GM18870 (cell line): ENCODE measurements around the gene EDN2.

ENCODE experiments used
- ATAC-seq: cut with Tn5 transposase; IDR thresholded peaks from one replicate; pipeline ENCODE4 v1.9.1; 2021; ENCODE audit warnings: moderate library complexity; ENCODE audit not compliant: unreplicated experiment

EDN2 gene

GRCh38 chr1:41499591-41499990 lies 15.1 kb upstream of the EDN2 start:
- ATAC-seq: no peak

GRCh38 chr1:41498804-41499203 lies 14.3 kb upstream of the EDN2 start:
- ATAC-seq: no peak

GRCh38 chr1:41498391-41498790 lies 13.9 kb upstream of the EDN2 start:
- ATAC-seq: no peak

DNA sequence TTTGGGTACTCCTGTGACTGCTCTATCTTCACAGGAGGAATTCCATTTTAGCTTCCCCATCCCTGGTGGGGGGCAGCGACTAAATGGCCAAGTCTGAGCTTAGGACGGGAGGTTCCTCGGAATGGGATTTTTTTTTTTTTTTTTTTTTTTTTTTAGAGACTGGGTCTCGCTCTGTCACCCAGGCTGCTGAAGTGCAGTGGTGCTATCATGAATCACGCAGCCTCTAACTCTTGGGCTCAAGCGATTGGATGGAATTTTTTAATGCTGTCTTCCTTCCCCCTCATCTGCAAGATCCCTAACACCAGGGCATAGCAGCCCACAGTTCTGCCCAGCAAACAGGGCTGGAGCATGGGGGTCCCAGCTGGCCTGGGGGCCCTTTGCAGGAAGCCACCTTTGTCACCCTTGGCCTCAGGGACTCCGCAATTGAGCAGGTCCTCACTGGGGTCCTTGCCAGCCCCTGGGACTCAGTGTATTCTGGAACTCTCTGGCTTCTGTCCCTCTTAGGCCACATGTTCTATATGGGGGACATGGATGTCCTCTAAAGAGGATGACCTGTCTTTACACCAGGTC lies 13.1 kb upstream of the EDN2 start:
- ATAC-seq: no peak

- no peak for ATAC-seq
These were observed 12.6 kb upstream of the EDN2 start for GRCh38 chr1:41497056-41497440.

GRCh38 chr1:41496080-41497055 lies 11.9 kb upstream of the EDN2 start:
- no peak for ATAC-seq

GRCh38 chr1:41495210-41495948 lies 10.9 kb upstream of the EDN2 start:
- ATAC-seq: no peak

DNA sequence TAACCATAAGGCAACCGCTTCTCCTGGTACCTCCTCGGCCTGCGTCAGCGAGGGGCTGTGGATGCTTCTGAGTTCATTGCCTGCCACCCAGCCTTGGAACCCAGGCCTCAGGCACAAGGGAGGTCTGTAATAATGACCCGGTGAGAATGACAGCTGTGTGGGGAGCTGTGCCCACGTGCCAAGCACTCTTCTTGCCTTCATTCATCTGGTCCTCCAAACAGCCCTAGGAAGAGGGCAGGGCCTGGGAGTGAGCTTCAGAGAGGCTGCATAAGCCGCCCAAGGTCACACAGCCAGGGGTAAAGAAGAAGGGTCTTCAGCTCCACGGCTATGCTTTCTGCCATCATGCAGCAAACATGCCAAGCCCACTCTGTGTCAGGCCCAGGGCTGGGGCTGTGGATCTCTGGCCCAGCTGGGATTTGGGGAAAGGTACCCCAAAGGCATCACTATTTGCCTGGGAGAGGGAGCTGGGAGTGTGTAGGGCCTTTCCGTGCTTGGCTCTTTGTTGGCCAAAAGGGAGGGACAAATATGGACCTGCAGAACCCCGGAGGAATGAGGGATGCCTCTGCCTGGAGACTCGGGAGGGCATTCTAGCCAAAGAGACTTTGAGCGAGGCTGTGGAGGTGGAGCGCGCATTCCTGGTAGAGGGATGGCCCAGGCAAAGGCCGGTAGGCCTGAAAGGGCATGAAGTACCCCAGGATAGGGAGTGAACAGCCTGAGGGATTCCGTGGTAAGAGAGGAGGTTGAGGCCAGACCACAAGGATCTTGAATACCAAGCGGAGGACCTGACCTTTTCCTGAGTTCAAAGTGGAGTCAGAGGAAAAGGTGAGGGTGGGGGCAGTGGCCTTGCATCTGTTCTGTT lies 10.1 kb upstream of the EDN2 start:
- no peak for ATAC-seq

- ATAC-seq: no peak
These were observed 9.3 kb upstream of the EDN2 start for GRCh38 chr1:41493626-41494350.

DNA sequence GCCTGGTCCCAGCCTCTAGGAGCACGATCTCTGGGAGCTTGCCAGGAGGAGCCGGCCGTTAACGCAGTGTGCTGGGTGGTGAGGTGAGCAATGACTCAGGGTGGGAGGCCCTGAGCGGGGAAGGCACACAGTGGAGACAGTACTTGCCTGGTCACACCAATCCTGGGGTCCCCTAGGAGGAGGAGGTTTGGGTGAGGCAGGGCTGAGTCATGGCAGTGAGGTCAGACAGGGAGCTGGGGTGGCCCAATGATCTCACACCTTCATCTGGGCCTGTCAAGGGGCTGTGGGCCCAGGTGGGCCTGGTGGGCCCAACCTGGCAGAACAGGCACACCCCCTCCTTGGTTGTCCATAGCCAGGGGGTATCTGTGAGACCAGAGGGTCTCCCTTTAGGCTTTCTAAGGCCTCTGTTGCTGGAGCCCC lies 8.6 kb upstream of the EDN2 start:
- no peak for ATAC-seq

GRCh38 chr1:41492341-41492848 lies 7.9 kb upstream of the EDN2 start:
- no peak for ATAC-seq

- ATAC-seq: no peak
These were observed 6.4 kb upstream of the EDN2 start for GRCh38 chr1:41490911-41491310.

GRCh38 chr1:41489561-41489960 lies 5.1 kb upstream of the EDN2 start:
- ATAC-seq: no peak

- no peak for ATAC-seq
These were observed 3.8 kb upstream of the EDN2 start for GRCh38 chr1:41488040-41488951.

GRCh38 chr1:41487126-41488039 lies 2.9 kb upstream of the EDN2 start:
- ATAC-seq: no peak

GRCh38 chr1:41486371-41487125 lies 2.1 kb upstream of the EDN2 start:
- no peak for ATAC-seq

DNA sequence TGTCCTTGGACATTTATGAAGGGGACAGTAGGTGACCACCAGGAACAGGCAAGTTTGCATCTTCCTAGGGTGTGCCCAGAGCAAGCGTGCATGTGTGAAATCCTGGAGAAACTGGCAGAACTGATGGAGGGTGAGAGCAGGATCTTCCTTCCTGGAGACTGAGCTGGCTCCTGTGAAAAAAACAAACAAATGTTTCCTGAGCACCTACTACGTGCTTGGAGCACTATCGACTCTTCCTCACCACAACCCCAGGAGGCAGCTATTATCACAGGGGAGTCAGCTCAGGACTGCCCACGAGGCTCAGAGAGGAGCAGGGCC lies 1.5 kb upstream of the EDN2 start:
- no peak for ATAC-seq
